Memory B cell (primary cell): Measurements from ENCODE around the gene ZBTB11.
"Not testable (repeated sequence)": the region's sequence is repeated elsewhere in the genome, so short reads cannot be mapped to it uniquely, and the experiment has no call there.

ENCODE experiments used
- ATAC-seq: fragments of 150-1000 bp; cut with Tn5 transposase; 2 replicates; pipeline ENCODE4 v1.10.0; 2021; ENCODE audit warnings: low read depth, mild to moderate bottlenecking, moderate library complexity
- DNase-seq, 2 donors: peaks; one replicate each; pipeline ENCODE4 v3.0.0; 2022; ENCODE audit warnings: low spot score in 2 of 2
- H3K27ac Mint-ChIP-seq: one replicate; pipeline ENCODE4 v1.8.0; 2022; ENCODE audit warnings: mild to moderate bottlenecking, moderate library complexity, mixed read lengths
- H3K27me3 Mint-ChIP-seq: one replicate; pipeline ENCODE4 v1.8.0; 2022; ENCODE audit warnings: mixed read lengths
- H3K36me3 Mint-ChIP-seq: one replicate; pipeline ENCODE4 v1.8.0; 2022; ENCODE audit warnings: mild to moderate bottlenecking, mixed read lengths
- H3K4me1 Mint-ChIP-seq: one replicate; pipeline ENCODE4 v1.8.0; 2022; ENCODE audit warnings: mixed read lengths
- H3K4me3 Mint-ChIP-seq: one replicate; pipeline ENCODE4 v1.8.0; 2022; ENCODE audit warnings: mild to moderate bottlenecking, moderate library complexity, mixed read lengths
- H3K9me3 Mint-ChIP-seq: one replicate; pipeline ENCODE4 v1.8.0; 2022; ENCODE audit warnings: mixed read lengths

The ZBTB11 gene

DNA sequence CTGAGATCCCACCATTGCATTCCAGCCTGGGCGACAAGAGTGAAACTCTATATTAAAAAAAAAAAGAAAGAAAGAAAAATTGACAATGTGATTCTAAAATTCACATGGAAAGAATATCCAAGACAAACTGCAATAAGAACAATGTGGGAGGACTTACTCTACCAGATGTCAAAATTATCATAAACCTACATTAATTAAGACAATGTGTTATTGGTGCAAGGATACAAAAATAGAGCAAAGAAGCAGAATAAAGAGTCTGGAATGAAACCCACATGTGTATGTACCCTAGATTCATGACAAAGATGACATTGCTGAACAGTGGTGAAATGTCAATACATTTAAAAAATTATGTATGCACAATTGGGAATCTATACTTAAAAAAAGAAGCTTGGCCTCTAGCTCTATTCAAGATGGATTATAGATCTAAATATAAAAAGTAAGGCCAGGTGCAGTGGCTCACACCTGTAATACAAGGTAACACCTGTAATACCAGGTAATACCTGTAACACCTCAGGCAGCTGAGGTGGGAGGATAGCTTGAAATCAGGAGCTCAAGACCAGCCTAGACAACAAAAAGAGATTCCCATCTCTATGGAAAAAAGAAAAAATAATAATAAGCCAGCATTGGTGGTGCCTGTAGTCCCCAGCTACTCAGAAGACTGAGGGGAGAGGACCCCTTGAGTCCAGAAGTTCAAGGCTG is 45.7 kb downstream of the ZBTB11 start:
- H3K36me3 Mint-ChIP-seq = no peaks in the 10 kb centered on the region
- ATAC-seq (no peak), DNase-seq (no peak)
- no peaks in the 10 kb centered on the region for H3K27me3 Mint-ChIP-seq
- H3K9me3 Mint-ChIP-seq = no peaks in the 10 kb centered on the region
- no peak overlapping the region for H3K27ac Mint-ChIP-seq
- H3K4me3 Mint-ChIP-seq = no peak overlapping the region
- H3K4me1 Mint-ChIP-seq = no peaks in the 10 kb centered on the region

DNA sequence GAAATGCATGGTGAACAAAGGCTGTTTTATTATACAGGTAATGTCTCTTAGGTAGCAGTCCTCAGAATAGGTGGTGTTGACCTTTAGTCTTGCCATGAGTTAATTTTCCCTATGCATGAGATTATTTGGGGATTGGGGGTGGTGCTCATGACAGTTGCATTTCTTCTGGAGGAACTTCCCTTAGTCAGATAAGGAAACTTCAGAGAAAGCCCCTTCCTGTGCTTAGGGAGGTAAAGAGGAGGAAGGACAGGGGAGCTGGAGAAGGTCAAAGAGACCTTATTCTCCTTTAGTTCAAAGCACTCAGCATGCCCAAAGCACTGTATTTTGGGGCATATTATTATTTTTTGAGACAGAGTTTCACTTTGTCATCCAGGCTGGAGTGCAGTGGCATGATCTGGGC is 47.7 kb downstream of the ZBTB11 start:
- Mint-ChIP-seq H3K4me1 (no peaks in the 10 kb centered on the region), H3K27ac (no peak overlapping the region), H3K9me3 (peaks cover 5% of the 10 kb centered on the region), H3K36me3 (peaks cover 5% of the 10 kb centered on the region), H3K27me3 (no peaks in the 10 kb centered on the region), H3K4me3 (no peak overlapping the region)
- DNase-seq (no peak), ATAC-seq (no peak)

DNA sequence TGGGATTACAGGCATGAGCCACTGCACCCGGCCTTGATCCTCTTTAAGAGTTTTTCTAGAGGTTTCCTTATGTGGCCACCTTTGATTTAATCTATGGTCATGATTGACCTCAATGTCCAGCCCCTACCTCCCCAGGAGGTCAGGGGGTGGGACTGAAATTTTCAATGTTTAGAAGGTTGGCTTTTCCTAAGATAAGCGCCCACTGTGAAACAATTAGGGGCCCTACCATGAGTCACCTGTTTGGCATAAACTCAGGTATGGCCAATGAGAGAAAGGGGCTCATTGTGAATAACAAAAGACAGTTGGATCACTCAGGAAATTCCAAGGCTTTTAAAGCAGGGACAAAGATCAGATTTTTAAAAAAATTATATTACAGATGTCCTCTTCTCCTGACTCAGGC is 51.1 kb downstream of the ZBTB11 start:
- ATAC-seq = no peak

DNA sequence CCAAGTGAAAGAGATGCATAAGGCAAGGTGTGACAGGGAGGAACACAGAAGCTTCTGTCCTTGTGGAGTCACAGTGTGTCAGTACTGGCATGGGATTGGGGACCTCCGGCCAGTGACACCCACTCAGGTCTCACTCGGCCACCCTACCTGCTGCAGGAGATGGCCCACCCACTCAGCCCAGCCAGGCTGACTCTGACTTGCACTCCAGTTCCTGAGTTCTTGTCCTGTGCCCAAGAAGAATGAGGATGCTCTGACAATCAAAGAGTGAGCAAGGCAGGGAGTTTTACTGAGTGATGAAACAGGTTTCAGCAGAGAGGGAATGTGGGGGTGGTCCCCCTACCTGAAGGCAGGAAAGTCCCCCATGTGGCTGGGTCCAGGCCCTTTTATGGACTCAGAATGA is 52.1 kb downstream of the ZBTB11 start:
- no peak for DNase-seq
- Mint-ChIP-seq H3K4me1 (peaks cover 2% of the 10 kb centered on the region), H3K27me3 (no peaks in the 10 kb centered on the region), H3K36me3 (peaks cover 11% of the 10 kb centered on the region), H3K9me3 (peaks cover 6% of the 10 kb centered on the region), H3K4me3 (no peak overlapping the region), H3K27ac (no peak overlapping the region)
- ATAC-seq = no peak

More for the DNA sequence above, 51.1 kb downstream of the ZBTB11 start:
- H3K27ac Mint-ChIP-seq = no peak overlapping the region
- H3K9me3 Mint-ChIP-seq = peaks cover 6% of the 10 kb centered on the region
- no peaks in the 10 kb centered on the region for H3K27me3 Mint-ChIP-seq
- no peak for DNase-seq
- H3K4me3 Mint-ChIP-seq = no peak overlapping the region
- H3K4me1 Mint-ChIP-seq = peaks cover 2% of the 10 kb centered on the region
- peaks cover 11% of the 10 kb centered on the region for H3K36me3 Mint-ChIP-seq

DNA sequence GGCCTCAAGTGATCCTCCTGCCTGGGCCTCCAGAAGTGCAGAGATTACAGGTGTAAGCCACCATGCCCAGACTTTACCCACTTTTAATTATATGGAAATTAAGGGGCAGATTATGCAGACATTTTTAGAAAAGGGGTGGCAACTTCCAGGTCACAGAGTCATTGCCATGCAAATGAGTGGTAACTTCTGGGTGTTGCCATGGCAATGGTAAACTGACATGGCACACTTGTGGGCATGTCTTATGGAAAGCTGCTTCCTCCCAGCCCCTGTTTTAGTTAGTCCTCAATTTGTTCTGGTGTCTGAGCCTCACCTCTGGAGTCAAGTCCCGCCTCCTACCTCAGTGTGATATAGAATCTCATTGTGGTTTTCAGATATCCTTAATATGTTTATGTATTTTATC is 53.3 kb downstream of the ZBTB11 start:
- H3K27ac Mint-ChIP-seq = no peak overlapping the region
- no peak overlapping the region for H3K4me3 Mint-ChIP-seq
- peaks cover 8% of the 10 kb centered on the region for H3K9me3 Mint-ChIP-seq
- H3K27me3 Mint-ChIP-seq = no peaks in the 10 kb centered on the region
- peaks cover 13% of the 10 kb centered on the region for H3K36me3 Mint-ChIP-seq
- DNase-seq (no peak), ATAC-seq (no peak)
- H3K4me1 Mint-ChIP-seq = peaks cover 2% of the 10 kb centered on the region

DNA sequence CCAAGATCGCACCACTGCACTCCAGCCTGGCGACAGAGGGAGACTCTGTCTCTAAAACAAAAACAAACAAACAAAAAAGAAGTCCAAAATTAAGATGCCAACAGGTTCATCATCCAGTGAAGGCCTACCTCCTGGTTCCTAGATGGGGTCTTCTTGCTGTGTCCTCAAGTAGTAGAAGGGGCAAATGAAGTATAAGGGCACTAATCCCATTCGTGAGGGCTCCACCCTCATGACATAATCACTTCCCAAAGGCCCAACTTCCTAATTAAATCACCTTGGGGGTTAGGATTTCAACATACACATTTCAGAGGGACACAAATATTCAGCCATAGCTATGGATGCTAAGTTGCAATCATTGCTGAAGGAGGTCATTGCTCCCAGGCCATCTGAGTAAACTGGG is 57.2 kb downstream of the ZBTB11 start:
- Mint-ChIP-seq H3K9me3 (peaks cover 4% of the 10 kb centered on the region), H3K4me1 (peaks cover 4% of the 10 kb centered on the region), H3K27ac (no peak overlapping the region), H3K27me3 (no peaks in the 10 kb centered on the region), H3K4me3 (no peak overlapping the region), H3K36me3 (peaks cover 8% of the 10 kb centered on the region)
- ATAC-seq = no peak
- DNase-seq = no peak

DNA sequence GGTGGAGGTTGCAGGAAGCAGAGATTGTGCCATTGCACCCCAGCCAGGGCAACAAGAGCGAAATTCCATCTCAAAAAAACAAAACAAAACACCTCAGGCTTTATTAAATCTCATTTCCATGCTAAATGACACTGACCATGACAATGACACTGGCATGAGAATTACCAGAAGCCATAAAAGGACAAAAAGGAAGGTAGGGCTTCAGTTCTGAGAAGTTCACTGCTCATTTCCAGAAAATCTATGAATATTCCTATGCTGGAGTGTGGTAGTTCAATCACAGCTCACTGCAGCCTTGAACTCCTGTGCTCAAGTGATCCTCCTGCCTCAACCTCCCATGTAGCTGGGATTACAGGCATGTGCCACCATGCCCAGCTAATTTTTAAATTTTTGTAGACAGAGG is 58.2 kb downstream of the ZBTB11 start:
- no peaks in the 10 kb centered on the region for H3K27me3 Mint-ChIP-seq
- no peak for ATAC-seq

DNA sequence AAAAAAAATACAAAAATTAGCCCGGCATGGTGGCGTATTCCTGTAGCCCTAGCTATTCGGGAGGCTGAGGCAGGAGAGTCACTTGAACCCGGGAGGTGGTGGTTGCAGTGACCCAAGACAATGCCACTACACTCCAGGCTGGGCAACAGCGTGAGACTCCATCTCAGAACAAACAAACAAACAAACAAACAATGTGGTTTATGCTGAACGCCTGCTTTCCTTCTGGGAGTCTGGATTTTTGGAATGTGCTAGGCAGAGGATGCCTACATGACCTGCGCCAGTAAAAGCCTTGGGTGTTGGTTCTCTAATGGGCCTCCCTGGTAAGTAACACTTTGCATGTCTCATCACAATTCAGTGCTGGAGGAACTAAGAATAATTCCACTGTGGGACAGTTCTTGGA is 59.5 kb downstream of the ZBTB11 start:
- Mint-ChIP-seq H3K27ac (no peak overlapping the region), H3K4me1 (peaks cover 8% of the 10 kb centered on the region), H3K4me3 (no peak overlapping the region), H3K27me3 (no peaks in the 10 kb centered on the region), H3K36me3 (peaks cover 5% of the 10 kb centered on the region), H3K9me3 (peaks cover 3% of the 10 kb centered on the region)
- DNase-seq (no peak), ATAC-seq (no peak)

More for the DNA sequence above, 58.2 kb downstream of the ZBTB11 start:
- Mint-ChIP-seq H3K9me3 (peaks cover 3% of the 10 kb centered on the region), H3K4me1 (peaks cover 3% of the 10 kb centered on the region), H3K4me3 (no peak overlapping the region), H3K27ac (no peak overlapping the region), H3K36me3 (peaks cover 6% of the 10 kb centered on the region)
- DNase-seq = no peak

DNA sequence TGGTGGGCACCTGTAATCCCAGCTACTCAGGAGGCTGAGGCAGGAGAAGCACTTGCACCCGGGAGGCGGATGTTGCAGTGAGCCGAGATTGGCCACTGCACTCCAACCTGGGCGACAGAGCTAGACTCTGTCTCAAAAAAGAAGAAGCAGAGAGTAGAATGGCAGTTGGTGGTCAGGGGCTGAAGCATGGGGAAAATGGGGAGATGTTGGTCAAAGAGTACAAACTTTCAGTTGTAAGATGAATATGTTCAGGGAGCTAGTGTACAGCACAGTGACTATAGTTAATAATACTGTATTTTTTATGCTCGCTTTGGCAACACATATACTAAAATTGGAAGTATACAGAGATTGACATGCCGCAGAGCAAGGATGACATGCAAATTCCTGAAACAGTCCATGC is 61.4 kb downstream of the ZBTB11 start:
- no peak for ATAC-seq
- H3K27me3 Mint-ChIP-seq = no peaks in the 10 kb centered on the region
- H3K4me1 Mint-ChIP-seq = peaks cover 12% of the 10 kb centered on the region
- peak overlapping the region; percentile 6 for H3K4me3 Mint-ChIP-seq
- H3K36me3 Mint-ChIP-seq = peaks cover 2% of the 10 kb centered on the region
- H3K9me3 Mint-ChIP-seq = peaks cover 2% of the 10 kb centered on the region
- no peak for DNase-seq
- no peak overlapping the region for H3K27ac Mint-ChIP-seq

DNA sequence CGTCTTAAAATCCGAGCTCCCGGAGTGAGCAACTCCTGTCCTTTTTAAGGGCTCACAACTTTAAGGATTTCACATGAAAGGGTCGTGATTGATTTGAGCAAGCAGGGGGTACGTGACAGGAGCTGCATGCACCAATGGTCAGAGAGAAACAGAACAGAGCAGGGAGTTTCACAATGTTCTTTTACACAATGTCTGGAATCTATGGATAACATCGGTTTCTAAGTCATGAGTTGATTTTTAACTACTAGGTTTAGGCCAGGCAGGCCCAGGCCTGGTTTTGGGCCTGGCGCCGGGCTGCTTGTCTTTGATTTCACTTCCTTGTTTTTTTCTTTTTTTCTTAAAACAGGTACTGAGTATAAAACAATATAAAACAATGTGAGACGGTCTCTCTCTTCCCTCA is 63.9 kb downstream of the ZBTB11 start:
- H3K27me3 Mint-ChIP-seq, H3K36me3 Mint-ChIP-seq, H3K4me3 Mint-ChIP-seq, ATAC-seq, H3K9me3 Mint-ChIP-seq: not testable (repeated sequence)
- peaks cover 12% of the 10 kb centered on the region for H3K4me1 Mint-ChIP-seq
- peak overlapping the region; percentile 89 for H3K27ac Mint-ChIP-seq
- DNase-seq = peak in 1 of 2 donors; percentile 5

DNA sequence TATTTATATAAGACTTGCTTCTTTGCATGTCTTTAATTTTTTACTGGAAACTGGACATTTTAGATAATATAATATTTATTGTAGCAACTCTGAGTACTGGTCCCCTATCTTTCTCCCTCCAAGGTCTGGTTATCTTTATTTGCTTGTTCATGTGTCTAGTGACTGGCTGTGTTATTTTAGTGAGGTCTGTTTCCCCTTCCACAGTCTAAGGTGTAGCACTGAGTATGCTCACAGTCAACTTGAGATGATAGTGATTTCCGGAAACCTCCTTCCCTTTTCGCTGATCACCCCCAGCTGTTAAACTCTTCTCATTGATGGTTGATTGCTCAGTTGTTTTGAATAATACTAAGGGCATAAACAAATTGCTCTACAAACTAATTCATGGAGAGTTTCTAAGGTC is 65.9 kb downstream of the ZBTB11 start:
- no peaks in the 10 kb centered on the region for H3K9me3 Mint-ChIP-seq
- peak overlapping the region; percentile 63 for H3K27ac Mint-ChIP-seq
- H3K27me3 Mint-ChIP-seq = no peaks in the 10 kb centered on the region
- no peak overlapping the region for H3K4me3 Mint-ChIP-seq
- DNase-seq (no peak), ATAC-seq (peak; percentile 92)
- H3K4me1 Mint-ChIP-seq = peaks cover 12% of the 10 kb centered on the region
- no peaks in the 10 kb centered on the region for H3K36me3 Mint-ChIP-seq

DNA sequence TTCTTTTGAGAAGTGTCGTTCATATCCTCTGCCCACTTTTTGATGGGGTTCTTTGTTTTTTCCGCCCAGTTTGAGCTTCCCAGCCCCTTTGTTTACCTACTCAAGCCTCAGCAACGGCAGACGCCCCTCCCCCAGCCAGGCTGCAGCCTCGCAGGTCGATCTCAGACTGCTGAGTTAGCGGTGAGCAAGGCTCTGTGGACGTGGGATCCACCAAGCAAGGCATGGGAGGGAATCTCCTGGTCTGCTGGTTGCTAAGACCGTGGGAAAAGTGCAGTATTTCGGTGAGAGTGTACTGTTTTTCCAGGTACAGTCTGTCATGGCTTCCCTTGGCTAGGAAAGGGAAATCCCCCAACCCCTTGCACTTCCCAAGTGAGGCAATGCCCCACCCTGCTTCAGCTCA is 71.5 kb downstream of the ZBTB11 start:
- not testable (repeated sequence) for H3K4me3 Mint-ChIP-seq, H3K4me1 Mint-ChIP-seq

DNA sequence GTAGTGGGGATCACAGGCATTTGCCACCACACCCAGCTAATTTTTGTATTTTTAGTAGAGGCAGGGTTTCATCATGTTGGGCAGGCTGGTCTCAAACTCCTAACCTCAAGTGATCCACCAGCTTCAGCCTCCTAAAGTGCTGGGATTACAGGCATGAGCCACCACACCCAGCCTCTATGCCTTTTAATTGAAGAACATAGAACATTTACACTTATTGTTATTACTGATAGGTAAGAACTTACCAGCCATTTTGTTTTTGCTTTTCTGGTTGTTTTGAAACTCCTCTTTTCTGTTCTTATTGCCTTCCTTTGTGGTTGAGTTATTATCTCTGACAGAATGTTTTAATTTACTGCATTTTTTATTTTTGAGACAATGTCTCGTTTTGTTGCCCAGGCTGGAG is 73.7 kb downstream of the ZBTB11 start:
- H3K36me3 Mint-ChIP-seq = peaks cover 2% of the 10 kb centered on the region
- no peak for DNase-seq
- H3K9me3 Mint-ChIP-seq = no peaks in the 10 kb centered on the region
- no peaks in the 10 kb centered on the region for H3K27me3 Mint-ChIP-seq
- ATAC-seq = no peak
- no peak overlapping the region for H3K4me3 Mint-ChIP-seq
- no peak overlapping the region for H3K27ac Mint-ChIP-seq
- no peaks in the 10 kb centered on the region for H3K4me1 Mint-ChIP-seq

More for the DNA sequence above, 71.5 kb downstream of the ZBTB11 start:
- not testable (repeated sequence) for H3K9me3 Mint-ChIP-seq, DNase-seq, H3K27me3 Mint-ChIP-seq, ATAC-seq, H3K27ac Mint-ChIP-seq, H3K36me3 Mint-ChIP-seq

DNA sequence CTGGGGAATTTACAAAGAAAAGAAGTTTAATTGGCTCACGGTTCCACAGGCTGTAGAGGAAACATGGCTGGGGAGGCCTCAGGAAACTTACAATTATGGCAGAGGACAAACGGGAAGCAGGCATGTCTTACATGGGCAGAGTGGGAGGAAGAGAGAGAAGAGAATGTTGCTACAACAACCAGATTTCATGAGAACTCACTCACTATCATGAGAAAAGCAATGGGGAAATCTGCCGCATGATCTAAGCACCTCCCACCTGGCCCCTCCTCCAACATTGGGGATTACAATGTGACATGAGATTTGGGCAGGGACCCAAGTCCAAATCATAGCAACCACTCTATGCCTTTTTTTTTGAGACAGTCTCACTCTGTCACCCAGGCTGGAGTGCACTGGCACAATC is 74.2 kb downstream of the ZBTB11 start:
- DNase-seq = no peak
- Mint-ChIP-seq H3K27ac (no peak overlapping the region), H3K9me3 (no peaks in the 10 kb centered on the region), H3K27me3 (no peaks in the 10 kb centered on the region), H3K36me3 (peaks cover 2% of the 10 kb centered on the region), H3K4me1 (no peaks in the 10 kb centered on the region), H3K4me3 (no peak overlapping the region)
- no peak for ATAC-seq
